GM23338 (cell line): ENCODE measurements around the gene ATXN7L1. TPM values are rescaled to one million over a fixed set of nuclear protein-coding genes. Genes with fewer than 3 reads are reported as not detected.

Experiments
- ATAC-seq: fragments of 200-7000 bp; cut with Tn5 transposase; 3 replicates; pipeline ENCODE4 v1.9.1; 2020
- DNase-seq: peaks from one replicate; pipeline ENCODE4 v3.0.0-alpha.2; 2015; ENCODE audit warnings: low spot score
- H2AFZ ChIP-seq: fragments of 200-600 bp; sonication (generic); 2 replicates; pipeline ENCODE4 v1.8.0; 2016; ENCODE audit warnings: antibody characterized with exemption, mild to moderate bottlenecking, moderate library complexity
- H3F3A ChIP-seq: fragments of 200-600 bp; sonication (generic); replicated peaks from 2 replicates; pipeline ENCODE4 v1.8.0; 2017; ENCODE audit warnings: antibody characterized with exemption, mixed run types, low read depth
- H3K27ac ChIP-seq: fragments of 200-600 bp; sonication (generic); 2 replicates; pipeline ENCODE4 v1.6.1; 2016; ENCODE audit warnings: low read depth
- H3K27me3 ChIP-seq: fragments of 200-600 bp; sonication (generic); 2 replicates; pipeline ENCODE4 v1.8.0; 2016; ENCODE audit warnings: mild to moderate bottlenecking, mixed run types, moderate library complexity; ENCODE audit not compliant: insufficient read depth
- H3K36me3 ChIP-seq: fragments of 200-600 bp; sonication (generic); 2 replicates; pipeline ENCODE4 v1.8.0; 2016; ENCODE audit warnings: mild to moderate bottlenecking; ENCODE audit not compliant: insufficient read depth
- H3K4me1 ChIP-seq: fragments of 200-600 bp; sonication (generic); 2 replicates; pipeline ENCODE4 v1.8.0; 2016; ENCODE audit warnings: mild to moderate bottlenecking, moderate library complexity; ENCODE audit not compliant: insufficient read depth
- H3K4me2 ChIP-seq: fragments of 200-600 bp; sonication (generic); 2 replicates; pipeline ENCODE4 v1.7.1; 2017; ENCODE audit warnings: mixed run types
- H3K4me3 ChIP-seq: fragments of 200-600 bp; sonication (generic); 2 replicates; pipeline ENCODE4 v1.6.1; 2016; ENCODE audit warnings: mixed run types
- H3K79me2 ChIP-seq: fragments of 200-600 bp; sonication (generic); replicated peaks from 2 replicates; pipeline ENCODE4 v1.8.0; 2017; ENCODE audit warnings: mild to moderate bottlenecking; ENCODE audit not compliant: insufficient read depth
- H3K9me2 ChIP-seq: fragments of 200-600 bp; sonication (generic); 2 replicates; pipeline ENCODE4 v1.8.0; 2017; ENCODE audit not compliant: insufficient read depth
- H4K20me1 ChIP-seq: fragments of 200-600 bp; sonication (generic); replicated peaks from 2 replicates; pipeline ENCODE4 v1.8.0; 2017; ENCODE audit warnings: mild to moderate bottlenecking; ENCODE audit not compliant: insufficient read depth
- H3K27ac Mint-ChIP-seq: 2 replicates; pipeline ENCODE4 v1.8.0; 2020; ENCODE audit warnings: inconsistent platforms, mild to moderate bottlenecking, moderate library complexity, mixed read lengths
- H3K27me3 Mint-ChIP-seq: 3 replicates; pipeline ENCODE4 v1.8.0; 2022; ENCODE audit warnings: low read depth, mild to moderate bottlenecking, moderate library complexity, mixed read lengths, inconsistent platforms; ENCODE audit not compliant: insufficient read depth, poor library complexity
- H3K36me3 Mint-ChIP-seq: 3 replicates; pipeline ENCODE4 v1.8.0; 2021; ENCODE audit warnings: low read depth, mild to moderate bottlenecking, inconsistent platforms, moderate library complexity, mixed read lengths
- H3K4me1 Mint-ChIP-seq: 3 replicates; pipeline ENCODE4 v1.8.0; 2020; ENCODE audit warnings: mild to moderate bottlenecking, inconsistent platforms, mixed read lengths
- H3K4me3 Mint-ChIP-seq: 3 replicates; pipeline ENCODE4 v1.8.0; 2021; ENCODE audit warnings: moderate library complexity, mild to moderate bottlenecking, inconsistent platforms, mixed read lengths
- H3K9me3 Mint-ChIP-seq: 3 replicates; pipeline ENCODE4 v1.8.0; 2020; ENCODE audit warnings: moderate library complexity, mild to moderate bottlenecking, inconsistent platforms, mixed read lengths
- CREB1 ChIP-seq: fragments of 250-450 bp; sonication (Bioruptor Pico); IDR thresholded peaks from 2 replicates; pipeline ENCODE4 v1.5.0; 2020; ENCODE audit warnings: low read depth, mild to moderate bottlenecking, moderate library complexity
- EZH2 ChIP-seq: fragments of 200-600 bp; sonication (generic); IDR thresholded peaks from one replicate; pipeline ENCODE4 v1.8.0; 2017; ENCODE audit warnings: antibody characterized with exemption, mild to moderate bottlenecking, low read depth; ENCODE audit not compliant: unreplicated experiment
- EZH2phosphoT487 ChIP-seq: fragments of 200-600 bp; sonication (generic); IDR thresholded peaks from one replicate; pipeline ENCODE4 v1.8.1; 2018; ENCODE audit warnings: antibody characterized with exemption; ENCODE audit not compliant: unreplicated experiment
- JUNB ChIP-seq: IDR thresholded peaks from one replicate; pipeline ENCODE4 v1.6.1; 2016; ENCODE audit warnings: antibody characterized with exemption; ENCODE audit not compliant: unreplicated experiment
- NANOG ChIP-seq: IDR thresholded peaks from 2 replicates; pipeline ENCODE4 v1.6.1; 2016; ENCODE audit warnings: antibody characterized with exemption, borderline replicate concordance
- POLR2AphosphoS5 ChIP-seq: IDR thresholded peaks from 2 replicates; pipeline ENCODE4 v1.6.1; 2016; ENCODE audit warnings: antibody characterized with exemption, low read depth
- STAT1 ChIP-seq: IDR thresholded peaks from one replicate; pipeline ENCODE4 v1.6.1; 2016; ENCODE audit warnings: antibody characterized with exemption; ENCODE audit not compliant: unreplicated experiment
- ZNF114 ChIP-seq: fragments of 250-450 bp; sonication (Bioruptor Pico); IDR thresholded peaks from 2 replicates; pipeline ENCODE4 v1.5.0; 2020; ENCODE audit warnings: mild to moderate bottlenecking, moderate library complexity
- ZNF331 ChIP-seq: fragments of 250-450 bp; sonication (Bioruptor Pico); IDR thresholded peaks from 2 replicates; pipeline ENCODE4 v1.5.0; 2020; ENCODE audit warnings: low read depth, mild to moderate bottlenecking, moderate library complexity
- polyA plus RNA-seq: library from polyadenylated mRNA; unstranded; fragments of >200 nt; fragmentation: Nextera tagmentation; extraction: Ambion mirVana; gene quantifications from 2 replicates; pipeline ENCODE4 v1.2.1, GENCODE V29; 2016
- total RNA-seq: library from RNA; depleted of rRNA; stranded (reverse); fragments of >200 nt; shearing (Covaris generic); gene quantifications from 2 replicates; pipeline ENCODE4 v1.2.3, GENCODE V29; 2014
- TF ChIP-seq, protein P1 (sequence below): IDR thresholded peaks from one replicate; pipeline ENCODE4 v1.6.1; 2018; ENCODE audit warnings: antibody characterized with exemption; ENCODE audit not compliant: unreplicated experiment
- TF ChIP-seq, protein P2 (sequence below), 2 experiments: fragments of 200-600 bp in 1 of 2; sonication (generic) in 1 of 2; conservative IDR thresholded peaks; 2 replicates each; pipeline versions ENCODE4 v1.5.1 to v1.6.1; 2016 to 2017; ENCODE audit warnings: antibody characterized with exemption in 2 of 2, low read depth in 2 of 2, mild to moderate bottlenecking in 2 of 2, moderate library complexity in 1 of 2
- TF ChIP-seq, protein P3 (sequence below): IDR thresholded peaks from 2 replicates; pipeline ENCODE4 v1.6.1; 2016; ENCODE audit warnings: antibody characterized with exemption
- TF ChIP-seq, protein P4 (sequence below): fragments of 250-450 bp; sonication (Bioruptor Pico); IDR thresholded peaks from 2 replicates; pipeline ENCODE4 v1.5.0; 2020; ENCODE audit warnings: mild to moderate bottlenecking, moderate library complexity

The ATXN7L1 gene
- total and polyA plus RNA-seq, 2 experiments from 2014 or later, result 22.8 to 29.8 TPM

DNA sequence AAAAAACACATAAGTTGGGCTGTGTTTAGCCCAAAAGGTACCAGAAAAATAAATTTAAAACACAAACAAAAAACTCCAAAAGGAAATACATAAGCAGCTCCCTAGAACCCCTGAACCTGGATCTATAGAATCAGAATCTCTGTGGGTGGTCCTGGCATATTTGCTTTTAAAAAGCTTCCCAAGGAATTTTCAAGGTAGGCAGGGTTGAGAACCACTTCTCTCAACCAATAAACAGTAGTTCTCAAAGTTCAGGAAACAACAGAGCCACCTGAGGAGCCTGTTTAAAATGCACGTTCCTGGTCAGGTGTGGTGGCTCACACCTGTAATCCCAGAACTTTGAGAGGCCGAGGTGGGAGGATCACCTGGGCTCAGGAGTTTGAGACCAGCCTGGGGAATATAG, 12.5 kb downstream of the ATXN7L1 start:
- TF ChIP-seq, protein P1, sequence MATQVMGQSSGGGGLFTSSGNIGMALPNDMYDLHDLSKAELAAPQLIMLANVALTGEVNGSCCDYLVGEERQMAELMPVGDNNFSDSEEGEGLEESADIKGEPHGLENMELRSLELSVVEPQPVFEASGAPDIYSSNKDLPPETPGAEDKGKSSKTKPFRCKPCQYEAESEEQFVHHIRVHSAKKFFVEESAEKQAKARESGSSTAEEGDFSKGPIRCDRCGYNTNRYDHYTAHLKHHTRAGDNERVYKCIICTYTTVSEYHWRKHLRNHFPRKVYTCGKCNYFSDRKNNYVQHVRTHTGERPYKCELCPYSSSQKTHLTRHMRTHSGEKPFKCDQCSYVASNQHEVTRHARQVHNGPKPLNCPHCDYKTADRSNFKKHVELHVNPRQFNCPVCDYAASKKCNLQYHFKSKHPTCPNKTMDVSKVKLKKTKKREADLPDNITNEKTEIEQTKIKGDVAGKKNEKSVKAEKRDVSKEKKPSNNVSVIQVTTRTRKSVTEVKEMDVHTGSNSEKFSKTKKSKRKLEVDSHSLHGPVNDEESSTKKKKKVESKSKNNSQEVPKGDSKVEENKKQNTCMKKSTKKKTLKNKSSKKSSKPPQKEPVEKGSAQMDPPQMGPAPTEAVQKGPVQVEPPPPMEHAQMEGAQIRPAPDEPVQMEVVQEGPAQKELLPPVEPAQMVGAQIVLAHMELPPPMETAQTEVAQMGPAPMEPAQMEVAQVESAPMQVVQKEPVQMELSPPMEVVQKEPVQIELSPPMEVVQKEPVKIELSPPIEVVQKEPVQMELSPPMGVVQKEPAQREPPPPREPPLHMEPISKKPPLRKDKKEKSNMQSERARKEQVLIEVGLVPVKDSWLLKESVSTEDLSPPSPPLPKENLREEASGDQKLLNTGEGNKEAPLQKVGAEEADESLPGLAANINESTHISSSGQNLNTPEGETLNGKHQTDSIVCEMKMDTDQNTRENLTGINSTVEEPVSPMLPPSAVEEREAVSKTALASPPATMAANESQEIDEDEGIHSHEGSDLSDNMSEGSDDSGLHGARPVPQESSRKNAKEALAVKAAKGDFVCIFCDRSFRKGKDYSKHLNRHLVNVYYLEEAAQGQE, result no peak
- TF ChIP-seq, protein P2, sequence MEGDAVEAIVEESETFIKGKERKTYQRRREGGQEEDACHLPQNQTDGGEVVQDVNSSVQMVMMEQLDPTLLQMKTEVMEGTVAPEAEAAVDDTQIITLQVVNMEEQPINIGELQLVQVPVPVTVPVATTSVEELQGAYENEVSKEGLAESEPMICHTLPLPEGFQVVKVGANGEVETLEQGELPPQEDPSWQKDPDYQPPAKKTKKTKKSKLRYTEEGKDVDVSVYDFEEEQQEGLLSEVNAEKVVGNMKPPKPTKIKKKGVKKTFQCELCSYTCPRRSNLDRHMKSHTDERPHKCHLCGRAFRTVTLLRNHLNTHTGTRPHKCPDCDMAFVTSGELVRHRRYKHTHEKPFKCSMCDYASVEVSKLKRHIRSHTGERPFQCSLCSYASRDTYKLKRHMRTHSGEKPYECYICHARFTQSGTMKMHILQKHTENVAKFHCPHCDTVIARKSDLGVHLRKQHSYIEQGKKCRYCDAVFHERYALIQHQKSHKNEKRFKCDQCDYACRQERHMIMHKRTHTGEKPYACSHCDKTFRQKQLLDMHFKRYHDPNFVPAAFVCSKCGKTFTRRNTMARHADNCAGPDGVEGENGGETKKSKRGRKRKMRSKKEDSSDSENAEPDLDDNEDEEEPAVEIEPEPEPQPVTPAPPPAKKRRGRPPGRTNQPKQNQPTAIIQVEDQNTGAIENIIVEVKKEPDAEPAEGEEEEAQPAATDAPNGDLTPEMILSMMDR (conservative IDR thresholded peaks at IDR 0.05; ENCODE audit: low read depth in 2 of 2), result no peak
- no peak for TF ChIP-seq EZH2
- TF ChIP-seq POLR2AphosphoS5, result no peak
- no peak for TF ChIP-seq STAT1
- no peak for TF ChIP-seq CREB1 (CRISPR knock-in tag)
- TF ChIP-seq EZH2phosphoT487, result no peak
- no peak for TF ChIP-seq JUNB
- no peak for TF ChIP-seq NANOG
- TF ChIP-seq, protein P3, sequence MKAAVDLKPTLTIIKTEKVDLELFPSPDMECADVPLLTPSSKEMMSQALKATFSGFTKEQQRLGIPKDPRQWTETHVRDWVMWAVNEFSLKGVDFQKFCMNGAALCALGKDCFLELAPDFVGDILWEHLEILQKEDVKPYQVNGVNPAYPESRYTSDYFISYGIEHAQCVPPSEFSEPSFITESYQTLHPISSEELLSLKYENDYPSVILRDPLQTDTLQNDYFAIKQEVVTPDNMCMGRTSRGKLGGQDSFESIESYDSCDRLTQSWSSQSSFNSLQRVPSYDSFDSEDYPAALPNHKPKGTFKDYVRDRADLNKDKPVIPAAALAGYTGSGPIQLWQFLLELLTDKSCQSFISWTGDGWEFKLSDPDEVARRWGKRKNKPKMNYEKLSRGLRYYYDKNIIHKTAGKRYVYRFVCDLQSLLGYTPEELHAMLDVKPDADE, result no peak
- TF ChIP-seq ZNF331 (CRISPR knock-in tag), result no peak
- no peak for TF ChIP-seq ZNF114 (CRISPR knock-in tag)
- TF ChIP-seq, protein P4, sequence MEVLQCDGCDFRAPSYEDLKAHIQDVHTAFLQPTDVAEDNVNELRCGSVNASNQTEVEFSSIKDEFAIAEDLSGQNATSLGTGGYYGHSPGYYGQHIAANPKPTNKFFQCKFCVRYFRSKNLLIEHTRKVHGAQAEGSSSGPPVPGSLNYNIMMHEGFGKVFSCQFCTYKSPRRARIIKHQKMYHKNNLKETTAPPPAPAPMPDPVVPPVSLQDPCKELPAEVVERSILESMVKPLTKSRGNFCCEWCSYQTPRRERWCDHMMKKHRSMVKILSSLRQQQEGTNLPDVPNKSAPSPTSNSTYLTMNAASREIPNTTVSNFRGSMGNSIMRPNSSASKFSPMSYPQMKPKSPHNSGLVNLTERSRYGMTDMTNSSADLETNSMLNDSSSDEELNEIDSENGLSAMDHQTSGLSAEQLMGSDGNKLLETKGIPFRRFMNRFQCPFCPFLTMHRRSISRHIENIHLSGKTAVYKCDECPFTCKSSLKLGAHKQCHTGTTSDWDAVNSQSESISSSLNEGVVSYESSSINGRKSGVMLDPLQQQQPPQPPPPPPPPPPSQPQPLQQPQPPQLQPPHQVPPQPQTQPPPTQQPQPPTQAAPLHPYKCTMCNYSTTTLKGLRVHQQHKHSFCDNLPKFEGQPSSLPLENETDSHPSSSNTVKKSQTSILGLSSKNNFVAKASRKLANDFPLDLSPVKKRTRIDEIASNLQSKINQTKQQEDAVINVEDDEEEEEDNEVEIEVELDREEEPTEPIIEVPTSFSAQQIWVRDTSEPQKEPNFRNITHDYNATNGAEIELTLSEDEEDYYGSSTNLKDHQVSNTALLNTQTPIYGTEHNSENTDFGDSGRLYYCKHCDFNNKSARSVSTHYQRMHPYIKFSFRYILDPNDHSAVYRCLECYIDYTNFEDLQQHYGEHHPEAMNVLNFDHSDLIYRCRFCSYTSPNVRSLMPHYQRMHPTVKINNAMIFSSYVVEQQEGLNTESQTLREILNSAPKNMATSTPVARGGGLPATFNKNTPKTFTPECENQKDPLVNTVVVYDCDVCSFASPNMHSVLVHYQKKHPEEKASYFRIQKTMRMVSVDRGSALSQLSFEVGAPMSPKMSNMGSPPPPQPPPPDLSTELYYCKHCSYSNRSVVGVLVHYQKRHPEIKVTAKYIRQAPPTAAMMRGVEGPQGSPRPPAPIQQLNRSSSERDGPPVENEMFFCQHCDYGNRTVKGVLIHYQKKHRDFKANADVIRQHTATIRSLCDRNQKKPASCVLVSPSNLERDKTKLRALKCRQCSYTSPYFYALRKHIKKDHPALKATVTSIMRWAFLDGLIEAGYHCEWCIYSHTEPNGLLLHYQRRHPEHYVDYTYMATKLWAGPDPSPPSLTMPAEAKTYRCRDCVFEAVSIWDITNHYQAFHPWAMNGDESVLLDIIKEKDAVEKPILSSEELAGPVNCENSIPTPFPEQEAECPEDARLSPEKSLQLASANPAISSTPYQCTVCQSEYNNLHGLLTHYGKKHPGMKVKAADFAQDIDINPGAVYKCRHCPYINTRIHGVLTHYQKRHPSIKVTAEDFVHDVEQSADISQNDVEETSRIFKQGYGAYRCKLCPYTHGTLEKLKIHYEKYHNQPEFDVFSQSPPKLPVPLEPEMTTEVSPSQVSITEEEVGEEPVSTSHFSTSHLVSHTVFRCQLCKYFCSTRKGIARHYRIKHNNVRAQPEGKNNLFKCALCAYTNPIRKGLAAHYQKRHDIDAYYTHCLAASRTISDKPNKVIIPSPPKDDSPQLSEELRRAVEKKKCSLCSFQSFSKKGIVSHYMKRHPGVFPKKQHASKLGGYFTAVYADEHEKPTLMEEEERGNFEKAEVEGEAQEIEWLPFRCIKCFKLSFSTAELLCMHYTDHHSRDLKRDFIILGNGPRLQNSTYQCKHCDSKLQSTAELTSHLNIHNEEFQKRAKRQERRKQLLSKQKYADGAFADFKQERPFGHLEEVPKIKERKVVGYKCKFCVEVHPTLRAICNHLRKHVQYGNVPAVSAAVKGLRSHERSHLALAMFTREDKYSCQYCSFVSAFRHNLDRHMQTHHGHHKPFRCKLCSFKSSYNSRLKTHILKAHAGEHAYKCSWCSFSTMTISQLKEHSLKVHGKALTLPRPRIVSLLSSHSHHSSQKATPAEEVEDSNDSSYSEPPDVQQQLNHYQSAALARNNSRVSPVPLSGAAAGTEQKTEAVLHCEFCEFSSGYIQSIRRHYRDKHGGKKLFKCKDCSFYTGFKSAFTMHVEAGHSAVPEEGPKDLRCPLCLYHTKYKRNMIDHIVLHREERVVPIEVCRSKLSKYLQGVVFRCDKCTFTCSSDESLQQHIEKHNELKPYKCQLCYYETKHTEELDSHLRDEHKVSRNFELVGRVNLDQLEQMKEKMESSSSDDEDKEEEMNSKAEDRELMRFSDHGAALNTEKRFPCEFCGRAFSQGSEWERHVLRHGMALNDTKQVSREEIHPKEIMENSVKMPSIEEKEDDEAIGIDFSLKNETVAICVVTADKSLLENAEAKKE (CRISPR knock-in tag), result no peak
- H3K4me2 ChIP-seq, result no peak overlapping the region
- Mint-ChIP-seq H3K4me3 (no peak overlapping the region), H3K27ac (no peak overlapping the region), H3K27me3 (peaks cover 9% of the 10 kb centered on the region), H3K9me3 (no peaks in the 10 kb centered on the region), H3K4me1 (peaks cover 40% of the 10 kb centered on the region), H3K36me3 (peaks cover 32% of the 10 kb centered on the region)
- no peaks in the 10 kb centered on the region for H3K27me3 ChIP-seq
- H3K27ac ChIP-seq, result peak overlapping the region; percentile 72
- H2AFZ ChIP-seq, result no peak overlapping the region
- no peak overlapping the region for H3K4me3 ChIP-seq
- peak; percentile 78 for DNase-seq
- 0 out of 2 replicates have a peak, but pooled peaks cover 7% of the 10 kb centered on the region for H3F3A ChIP-seq
- H3K4me1 ChIP-seq, result peaks cover 22% of the 10 kb centered on the region
- peak; percentile 22; the same call in 2 of the 3 replicates for ATAC-seq
- no peaks in the 10 kb centered on the region for H3K9me2 ChIP-seq
- peaks cover 5% of the 10 kb centered on the region; the same call in 1 of the 2 replicates for H4K20me1 ChIP-seq
- peaks cover 76% of the 10 kb centered on the region for H3K79me2 ChIP-seq
- H3K36me3 ChIP-seq, result no peaks in the 10 kb centered on the region
